ENCODE measurements around the gene TOP2A.

Gene TOP2A

GRCh38 chr17:40360091-40360490, 57.6 kb downstream of the TOP2A start:
- Histone ChIP-seq H3K4me1 (ENCODE audit: insufficient read depth, low read length) (peaks cover 11% of the 10 kb centered on the region), H3K4me3 (ENCODE audit: low read depth in 1 of 2, low read length in 2 of 2) (no peak overlapping the region), H3K36me3 (ENCODE audit: insufficient read depth, low read length) (peaks cover 6% of the 10 kb centered on the region), H3K9me3 (ENCODE audit: low read length) (no peaks in the 10 kb centered on the region), H3K9ac (ENCODE audit: low read length) (no peak overlapping the region), H3K27ac (ENCODE audit: low read depth, low read length) (no peak overlapping the region), H3K27me3 (ENCODE audit: control insufficient read depth in 1 of 2, insufficient read depth in 2 of 2, low read length in 2 of 2) (peaks cover 0 to 7% of the 10 kb centered on the region in 2 donors)

GRCh38 chr17:40358323-40359038, 59.2 kb downstream of the TOP2A start:
- Histone ChIP-seq H3K9ac (ENCODE audit: low read length) (no peak overlapping the region), H3K4me3 (ENCODE audit: low read depth in 1 of 2, low read length in 2 of 2) (no peak overlapping the region), H3K27me3 (ENCODE audit: control insufficient read depth in 1 of 2, insufficient read depth in 2 of 2, low read length in 2 of 2) (peaks cover 0 to 7% of the 10 kb centered on the region in 2 donors), H3K9me3 (ENCODE audit: low read length) (no peaks in the 10 kb centered on the region), H3K27ac (ENCODE audit: low read depth, low read length) (no peak overlapping the region), H3K36me3 (ENCODE audit: insufficient read depth, low read length) (peaks cover 15% of the 10 kb centered on the region), H3K4me1 (ENCODE audit: insufficient read depth, low read length) (peaks cover 14% of the 10 kb centered on the region)

- Histone ChIP-seq H3K4me3 (ENCODE audit: low read depth in 1 of 2, low read length in 2 of 2) (no peak overlapping the region), H3K9me3 (ENCODE audit: low read length) (no peaks in the 10 kb centered on the region), H3K9ac (ENCODE audit: low read length) (no peak overlapping the region), H3K27ac (ENCODE audit: low read depth, low read length) (no peak overlapping the region), H3K27me3 (ENCODE audit: control insufficient read depth in 1 of 2, insufficient read depth in 2 of 2, low read length in 2 of 2) (peaks cover 0 to 4% of the 10 kb centered on the region in 2 donors), H3K36me3 (ENCODE audit: insufficient read depth, low read length) (peaks cover 25% of the 10 kb centered on the region), H3K4me1 (ENCODE audit: insufficient read depth, low read length) (peaks cover 14% of the 10 kb centered on the region)
These were observed 60.5 kb downstream of the TOP2A start for GRCh38 chr17:40356990-40357881.

- Histone ChIP-seq H3K27ac (ENCODE audit: low read depth, low read length) (no peak overlapping the region), H3K4me1 (ENCODE audit: insufficient read depth, low read length) (peaks cover 14% of the 10 kb centered on the region), H3K9ac (ENCODE audit: low read length) (no peak overlapping the region), H3K36me3 (ENCODE audit: insufficient read depth, low read length) (peaks cover 34% of the 10 kb centered on the region), H3K9me3 (ENCODE audit: low read length) (no peaks in the 10 kb centered on the region), H3K4me3 (ENCODE audit: low read depth in 1 of 2, low read length in 2 of 2) (no peak overlapping the region), H3K27me3 (ENCODE audit: control insufficient read depth in 1 of 2, insufficient read depth in 2 of 2, low read length in 2 of 2) (no peaks in the 10 kb centered on the region)
These were observed 61.6 kb downstream of the TOP2A start for GRCh38 chr17:40355804-40356758.

- Histone ChIP-seq H3K36me3 (ENCODE audit: insufficient read depth, low read length) (peaks cover 34% of the 10 kb centered on the region), H3K4me3 (ENCODE audit: low read depth in 1 of 2, low read length in 2 of 2) (no peak overlapping the region), H3K4me1 (ENCODE audit: insufficient read depth, low read length) (peaks cover 20% of the 10 kb centered on the region), H3K27ac (ENCODE audit: low read depth, low read length) (no peak overlapping the region), H3K9me3 (ENCODE audit: low read length) (no peaks in the 10 kb centered on the region), H3K9ac (ENCODE audit: low read length) (no peak overlapping the region), H3K27me3 (ENCODE audit: control insufficient read depth in 1 of 2, insufficient read depth in 2 of 2, low read length in 2 of 2) (no peaks in the 10 kb centered on the region)
These were observed 62.4 kb downstream of the TOP2A start for GRCh38 chr17:40355123-40355803.

GRCh38 chr17:40354221-40355122, 63.2 kb downstream of the TOP2A start:
- Histone ChIP-seq H3K4me3 (ENCODE audit: low read depth in 1 of 2, low read length in 2 of 2) (no peak overlapping the region), H3K27me3 (ENCODE audit: control insufficient read depth in 1 of 2, insufficient read depth in 2 of 2, low read length in 2 of 2) (no peaks in the 10 kb centered on the region), H3K9me3 (ENCODE audit: low read length) (no peaks in the 10 kb centered on the region), H3K9ac (ENCODE audit: low read length) (no peak overlapping the region), H3K4me1 (ENCODE audit: insufficient read depth, low read length) (peaks cover 28% of the 10 kb centered on the region), H3K36me3 (ENCODE audit: insufficient read depth, low read length) (peaks cover 34% of the 10 kb centered on the region), H3K27ac (ENCODE audit: low read depth, low read length) (no peak overlapping the region)

GRCh38 chr17:40352779-40353394, 64.8 kb downstream of the TOP2A start:
- no peaks in the 10 kb centered on the region for H3K27me3 ChIP-seq (ENCODE audit: control insufficient read depth in 1 of 2, insufficient read depth in 2 of 2, low read length in 2 of 2)
- no peak overlapping the region for H3K9ac ChIP-seq (ENCODE audit: low read length)
- H3K36me3 ChIP-seq (ENCODE audit: insufficient read depth, low read length), result peaks cover 46% of the 10 kb centered on the region
- H3K4me1 ChIP-seq (ENCODE audit: insufficient read depth, low read length), result peaks cover 43% of the 10 kb centered on the region
- no peaks in the 10 kb centered on the region for H3K9me3 ChIP-seq (ENCODE audit: low read length)
- no peak overlapping the region for H3K27ac ChIP-seq (ENCODE audit: low read depth, low read length)
- no peak overlapping the region for H3K4me3 ChIP-seq (ENCODE audit: low read depth in 1 of 2, low read length in 2 of 2)

- H3K9me3 ChIP-seq (ENCODE audit: low read length), result no peaks in the 10 kb centered on the region
- peaks cover 49% of the 10 kb centered on the region for H3K4me1 ChIP-seq (ENCODE audit: insufficient read depth, low read length)
- no peak overlapping the region for H3K27ac ChIP-seq (ENCODE audit: low read depth, low read length)
- H3K4me3 ChIP-seq (ENCODE audit: low read depth in 1 of 2, low read length in 2 of 2), result no peak overlapping the region
- H3K27me3 ChIP-seq (ENCODE audit: control insufficient read depth in 1 of 2, insufficient read depth in 2 of 2, low read length in 2 of 2), result no peaks in the 10 kb centered on the region
- H3K36me3 ChIP-seq (ENCODE audit: insufficient read depth, low read length), result peaks cover 47% of the 10 kb centered on the region
- no peak overlapping the region for H3K9ac ChIP-seq (ENCODE audit: low read length)
These were observed 65.4 kb downstream of the TOP2A start for GRCh38 chr17:40352237-40352778.

- H3K9ac ChIP-seq (ENCODE audit: low read length), result no peak overlapping the region
- H3K36me3 ChIP-seq (ENCODE audit: insufficient read depth, low read length), result peaks cover 47% of the 10 kb centered on the region
- peaks cover 56% of the 10 kb centered on the region for H3K4me1 ChIP-seq (ENCODE audit: insufficient read depth, low read length)
- no peaks in the 10 kb centered on the region for H3K27me3 ChIP-seq (ENCODE audit: control insufficient read depth in 1 of 2, insufficient read depth in 2 of 2, low read length in 2 of 2)
- no peaks in the 10 kb centered on the region for H3K9me3 ChIP-seq (ENCODE audit: low read length)
- H3K4me3 ChIP-seq (ENCODE audit: low read depth in 1 of 2, low read length in 2 of 2), result no peak overlapping the region
- H3K27ac ChIP-seq (ENCODE audit: low read depth, low read length), result no peak overlapping the region
These were observed 66.1 kb downstream of the TOP2A start for GRCh38 chr17:40351359-40352236.
